Smooth muscle cell (in vitro differentiated cells): ENCODE results near the gene HCRTR1. TPM values are rescaled to one million over a fixed set of nuclear protein-coding genes. Genes with fewer than 3 reads are reported as not detected.

Experiments used
- DNase-seq: peaks from one replicate; lab custom pipeline; 2025; ENCODE audit not compliant: unreplicated experiment; lab: John Stamatoyannopoulos, UW
- H2AFZ ChIP-seq: fragments of 200-600 bp; sonication (generic); 2 replicates; pipeline ENCODE4 v1.6.0; 2016; ENCODE audit warnings: antibody characterized with exemption, low read depth, mild to moderate bottlenecking
- H3F3A ChIP-seq: fragments of 200-600 bp; sonication (generic); 2 replicates; pipeline ENCODE4 v1.6.0; 2017; ENCODE audit warnings: antibody characterized with exemption, low read depth
- H3K27ac ChIP-seq: fragments of 200-600 bp; sonication (generic); 2 replicates; pipeline ENCODE4 v1.5.1; 2016; ENCODE audit warnings: low read depth, mild to moderate bottlenecking
- H3K27me3 ChIP-seq: fragments of 200-600 bp; sonication (generic); 2 replicates; pipeline ENCODE4 v1.6.1; 2016; ENCODE audit warnings: low read depth, mild to moderate bottlenecking
- H3K36me3 ChIP-seq: fragments of 200-600 bp; sonication (generic); 2 replicates; pipeline ENCODE4 v1.5.1; 2016; ENCODE audit warnings: low read depth
- H3K4me1 ChIP-seq: fragments of 200-600 bp; sonication (generic); 2 replicates; pipeline ENCODE4 v1.5.1; 2016; ENCODE audit warnings: low read depth
- H3K4me2 ChIP-seq: fragments of 200-600 bp; sonication (generic); 2 replicates; pipeline ENCODE4 v1.6.0; 2016; ENCODE audit warnings: mild to moderate bottlenecking
- H3K4me3 ChIP-seq: fragments of 200-600 bp; sonication (generic); 2 replicates; pipeline ENCODE4 v1.5.1; 2016; ENCODE audit warnings: mild to moderate bottlenecking
- H3K79me2 ChIP-seq: fragments of 200-600 bp; sonication (generic); 2 replicates; pipeline ENCODE4 v1.6.0; 2016; ENCODE audit warnings: low read depth, mild to moderate bottlenecking
- H3K9ac ChIP-seq: fragments of 200-600 bp; sonication (generic); 2 replicates; pipeline ENCODE4 v1.6.0; 2016; ENCODE audit warnings: low read depth
- H3K9me3 ChIP-seq: fragments of 200-600 bp; sonication (generic); replicated peaks from 2 replicates; pipeline ENCODE4 v1.5.1; 2016; ENCODE audit warnings: low read depth
- H4K20me1 ChIP-seq: fragments of 200-600 bp; sonication (generic); 2 replicates; pipeline ENCODE4 v1.6.0; 2016; ENCODE audit warnings: low read depth
- CTCF ChIP-seq: fragments of 200-600 bp; sonication (generic); IDR thresholded peaks from 2 replicates; pipeline ENCODE4 v1.5.1; 2017; ENCODE audit warnings: borderline replicate concordance, mild to moderate bottlenecking, antibody characterized with exemption; ENCODE audit not compliant: insufficient read depth, poor library complexity, severe bottlenecking
- WGBS: methylation state at CpG from one replicate; pipeline ENCODE4 v1.1.7; 2016; ENCODE audit warnings: low lambda C conversion rate; 5-methylcytosine and 5-hydroxymethylcytosine counted together
- polyA plus RNA-seq: library from polyadenylated mRNA; unstranded; fragments of >200 nt; fragmentation: Nextera tagmentation; extraction: Ambion mirVana; gene quantifications from 2 replicates; pipeline ENCODE4 v1.2.1, GENCODE V29; 2016
- total RNA-seq: library from RNA; depleted of rRNA; stranded (reverse); fragments of >200 nt; gene quantifications from 2 replicates; pipeline ENCODE4 v1.2.3, GENCODE V29; 2014

HCRTR1 gene
- total and polyA plus RNA-seq, 2 experiments from 2014 or later: 2.0 TPM; not detected in 1

DNA sequence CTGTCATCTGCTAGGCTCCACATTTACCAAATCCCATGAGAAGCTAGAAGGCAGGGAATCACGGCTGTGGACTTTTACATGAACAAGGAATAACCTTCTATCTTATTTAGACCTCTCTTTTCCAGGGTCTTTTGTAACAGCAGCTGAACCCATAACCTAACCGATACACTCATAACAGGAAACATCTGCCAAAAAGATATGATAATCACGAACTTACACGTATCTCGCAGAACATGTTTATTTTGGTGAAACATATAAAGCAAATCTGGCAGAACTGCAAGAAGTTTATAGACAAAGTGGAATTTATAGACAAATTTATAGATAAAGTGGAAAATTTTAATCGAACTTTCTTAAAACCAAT, 20.8 kb upstream of the HCRTR1 start:
- Histone ChIP-seq H3K4me2 (no peak overlapping the region), H3K4me3 (no peak overlapping the region), H3K79me2 (no peaks in the 10 kb centered on the region), H3K36me3 (no peaks in the 10 kb centered on the region), H3K9ac (no peak overlapping the region), H3K4me1 (no peaks in the 10 kb centered on the region), H3K27ac (no peak overlapping the region), H4K20me1 (no peaks in the 10 kb centered on the region), H3F3A (no peaks in the 10 kb centered on the region), H2AFZ (no peak overlapping the region), H3K9me3 (no peaks in the 10 kb centered on the region), H3K27me3 (no peaks in the 10 kb centered on the region)
- TF ChIP-seq CTCF: no peak
- 68% methylated on average over 6 of the region's 6 CpGs for WGBS
- DNase-seq: no peak

GRCh38 chr1:31598980-31599379, 18.5 kb upstream of the HCRTR1 start:
- no peaks in the 10 kb centered on the region for H3K9me3 ChIP-seq
- no peaks in the 10 kb centered on the region for H3K36me3 ChIP-seq
- H3K27ac ChIP-seq: no peak overlapping the region
- 98% methylated on average over 7 of the region's 7 CpGs for WGBS
- no peaks in the 10 kb centered on the region for H3K27me3 ChIP-seq
- H3F3A ChIP-seq: no peaks in the 10 kb centered on the region
- no peaks in the 10 kb centered on the region for H3K79me2 ChIP-seq
- no peaks in the 10 kb centered on the region for H3K4me1 ChIP-seq
- H2AFZ ChIP-seq: no peak overlapping the region
- no peak overlapping the region for H3K4me2 ChIP-seq
- no peaks in the 10 kb centered on the region for H4K20me1 ChIP-seq
- no peak for TF ChIP-seq CTCF
- DNase-seq: no peak
- H3K9ac ChIP-seq: no peak overlapping the region
- H3K4me3 ChIP-seq: no peak overlapping the region

GRCh38 chr1:31600641-31601040, 16.8 kb upstream of the HCRTR1 start:
- Histone ChIP-seq H3K9ac (no peak overlapping the region), H3K79me2 (no peaks in the 10 kb centered on the region), H3K27me3 (no peaks in the 10 kb centered on the region), H3F3A (no peaks in the 10 kb centered on the region), H3K27ac (no peak overlapping the region), H3K4me3 (no peak overlapping the region), H3K9me3 (no peaks in the 10 kb centered on the region), H2AFZ (no peak overlapping the region), H3K4me1 (no peaks in the 10 kb centered on the region), H3K36me3 (no peaks in the 10 kb centered on the region), H4K20me1 (no peaks in the 10 kb centered on the region), H3K4me2 (no peak overlapping the region)
- DNase-seq: no peak
- TF ChIP-seq CTCF: no peak
- WGBS: 97% methylated on average over 2 of the region's 2 CpGs

GRCh38 chr1:31602081-31602480, 15.4 kb upstream of the HCRTR1 start:
- H3K4me2 ChIP-seq: no peak overlapping the region
- H4K20me1 ChIP-seq: no peaks in the 10 kb centered on the region
- WGBS: 91% methylated on average over 2 of the region's 2 CpGs
- no peak for TF ChIP-seq CTCF
- H3K4me3 ChIP-seq: no peak overlapping the region
- H3K27me3 ChIP-seq: no peaks in the 10 kb centered on the region
- H3K9me3 ChIP-seq: no peaks in the 10 kb centered on the region
- H2AFZ ChIP-seq: no peak overlapping the region
- H3K4me1 ChIP-seq: no peaks in the 10 kb centered on the region
- no peaks in the 10 kb centered on the region for H3K36me3 ChIP-seq
- H3K9ac ChIP-seq: no peak overlapping the region
- no peak for DNase-seq
- no peak overlapping the region for H3K27ac ChIP-seq
- no peaks in the 10 kb centered on the region for H3K79me2 ChIP-seq
- no peaks in the 10 kb centered on the region for H3F3A ChIP-seq
